GM12865 (cell line): ENCODE data around the gene PDE10A.

Source experiments
- DNase-seq: peaks from one replicate; pipeline ENCODE4 v3.0.0; 2010; ENCODE audit warnings: low read depth
- H3K4me3 ChIP-seq: 2 replicates; pipeline ENCODE4 v1.5.1; 2011; ENCODE audit warnings: mild to moderate bottlenecking, low read depth, low read length, control low read depth
- TF ChIP-seq, protein P1 (sequence below): IDR thresholded peaks from 2 replicates; pipeline ENCODE4 v1.5.1; 2011; ENCODE audit warnings: low read length, control low read depth, low read depth, inconsistent platforms; ENCODE audit not compliant: insufficient read depth; ENCODE audit errors: missing control alignments

The PDE10A gene

DNA sequence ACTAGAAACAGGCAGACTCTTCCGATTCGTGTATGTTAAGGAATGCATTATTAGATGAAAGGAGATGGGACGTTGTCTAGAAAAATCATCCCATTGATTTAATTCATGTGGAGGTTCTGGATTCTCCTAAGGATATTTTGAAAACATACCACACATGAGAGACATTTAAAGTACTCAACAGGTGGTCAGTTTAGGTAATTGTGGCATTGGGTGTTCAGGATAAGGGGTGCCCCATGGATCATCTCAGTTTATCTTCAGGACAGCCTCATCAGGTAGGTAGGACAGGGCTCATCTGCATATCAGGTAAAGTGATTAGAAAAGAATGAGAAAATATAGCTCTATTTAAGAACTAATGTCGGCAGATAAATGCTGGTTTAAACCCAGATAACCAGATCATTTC lies 15.9 kb upstream of the PDE10A start:
- TF ChIP-seq, protein P1, sequence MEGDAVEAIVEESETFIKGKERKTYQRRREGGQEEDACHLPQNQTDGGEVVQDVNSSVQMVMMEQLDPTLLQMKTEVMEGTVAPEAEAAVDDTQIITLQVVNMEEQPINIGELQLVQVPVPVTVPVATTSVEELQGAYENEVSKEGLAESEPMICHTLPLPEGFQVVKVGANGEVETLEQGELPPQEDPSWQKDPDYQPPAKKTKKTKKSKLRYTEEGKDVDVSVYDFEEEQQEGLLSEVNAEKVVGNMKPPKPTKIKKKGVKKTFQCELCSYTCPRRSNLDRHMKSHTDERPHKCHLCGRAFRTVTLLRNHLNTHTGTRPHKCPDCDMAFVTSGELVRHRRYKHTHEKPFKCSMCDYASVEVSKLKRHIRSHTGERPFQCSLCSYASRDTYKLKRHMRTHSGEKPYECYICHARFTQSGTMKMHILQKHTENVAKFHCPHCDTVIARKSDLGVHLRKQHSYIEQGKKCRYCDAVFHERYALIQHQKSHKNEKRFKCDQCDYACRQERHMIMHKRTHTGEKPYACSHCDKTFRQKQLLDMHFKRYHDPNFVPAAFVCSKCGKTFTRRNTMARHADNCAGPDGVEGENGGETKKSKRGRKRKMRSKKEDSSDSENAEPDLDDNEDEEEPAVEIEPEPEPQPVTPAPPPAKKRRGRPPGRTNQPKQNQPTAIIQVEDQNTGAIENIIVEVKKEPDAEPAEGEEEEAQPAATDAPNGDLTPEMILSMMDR, result no peak
- DNase-seq, result no peak
- H3K4me3 ChIP-seq, result no peak overlapping the region

DNA sequence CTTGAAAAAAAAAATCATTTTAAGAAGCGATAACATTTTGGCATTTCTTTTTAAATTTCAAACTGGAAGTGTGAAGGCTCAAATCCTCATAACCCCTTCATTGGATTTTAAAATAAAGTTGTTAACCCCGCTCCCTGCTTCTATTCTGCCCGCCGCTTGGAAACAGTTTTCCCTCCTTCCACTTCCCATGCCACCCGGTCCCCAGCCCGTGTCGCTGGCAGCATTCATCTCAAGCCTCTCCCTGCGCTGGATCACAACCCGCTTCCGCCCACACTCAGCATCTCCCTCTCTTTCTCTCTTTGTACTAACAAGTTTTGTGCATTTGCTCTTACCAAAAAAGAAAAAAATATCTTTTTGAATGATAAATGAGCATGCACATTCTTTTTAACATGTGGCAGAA lies 15.4 kb upstream of the PDE10A start:
- H3K4me3 ChIP-seq, result no peak overlapping the region
- DNase-seq, result no peak
- TF ChIP-seq, protein P1, result no peak

DNA sequence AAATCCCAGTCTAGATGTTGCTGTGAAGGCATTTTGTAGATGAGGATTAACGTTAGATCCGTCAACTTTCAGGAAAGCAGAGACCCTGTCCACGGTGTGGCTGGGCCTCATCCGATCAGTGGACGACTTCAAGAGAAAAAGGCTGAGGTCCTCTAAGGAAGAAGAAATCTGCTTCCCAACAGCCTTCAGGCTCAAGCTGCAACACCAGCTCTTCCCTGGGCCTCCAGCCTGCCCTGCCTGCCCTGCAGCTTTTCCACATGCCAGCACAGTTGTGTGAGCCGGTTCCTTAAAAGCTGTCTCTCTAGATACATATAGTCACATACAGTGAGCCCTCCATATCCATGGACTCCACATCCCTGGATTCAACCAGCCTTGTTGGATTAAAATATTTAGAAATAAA lies 14.1 kb upstream of the PDE10A start:
- TF ChIP-seq, protein P1, result no peak
- H3K4me3 ChIP-seq, result no peak overlapping the region
- DNase-seq, result no peak

DNA sequence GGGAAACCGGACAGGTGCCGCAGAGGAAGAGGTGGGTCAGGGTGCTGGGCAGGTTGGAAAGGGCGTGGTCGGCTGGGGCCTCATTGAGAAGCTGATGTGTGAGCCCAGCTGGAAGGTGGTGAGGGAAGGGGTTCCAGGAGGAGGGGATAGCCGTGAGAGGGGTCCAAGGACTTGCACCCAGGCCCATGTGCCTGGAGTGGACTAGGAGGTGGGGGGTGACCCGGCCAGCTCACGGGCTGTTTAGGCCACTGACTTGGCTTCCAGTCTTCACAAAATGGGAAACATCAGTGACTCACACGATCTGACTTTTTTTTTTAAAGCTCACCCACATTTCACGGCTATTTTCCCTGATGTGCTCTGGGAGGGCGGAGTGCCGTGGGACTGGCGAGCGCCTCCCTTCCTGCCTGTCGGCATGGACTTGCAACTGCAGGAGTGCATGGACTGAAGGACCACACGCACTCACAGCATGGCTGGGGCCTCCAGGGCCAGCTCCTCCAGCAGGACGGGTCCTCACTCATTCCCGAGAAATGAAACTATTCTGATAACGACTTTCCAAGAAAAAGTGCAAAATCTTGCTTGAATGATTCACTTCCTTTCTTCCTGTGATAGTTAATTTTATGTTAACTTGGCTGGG lies 13.5 kb upstream of the PDE10A start:
- H3K4me3 ChIP-seq, result no peak overlapping the region
- DNase-seq, result no peak
- TF ChIP-seq, protein P1, result no peak

DNA sequence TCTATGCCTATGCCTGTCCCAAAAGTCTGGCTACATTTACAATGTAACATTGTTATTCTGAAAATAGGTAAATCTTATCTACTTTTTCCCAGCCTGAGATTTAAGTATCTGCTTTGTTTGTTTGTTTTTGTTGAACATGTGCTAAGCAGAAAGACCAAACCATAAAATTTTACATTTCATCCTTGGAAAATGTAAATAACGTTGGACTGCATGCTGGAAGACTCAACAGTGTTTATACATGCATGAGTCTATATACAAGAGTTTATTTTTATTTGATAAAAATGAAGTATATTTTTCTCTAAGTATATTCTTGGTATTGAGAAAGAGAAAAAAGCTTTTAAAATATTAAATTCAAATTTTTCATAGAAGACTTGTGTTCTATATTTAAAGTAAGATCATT lies 12.1 kb upstream of the PDE10A start:
- no peak for DNase-seq
- no peak overlapping the region for H3K4me3 ChIP-seq
- TF ChIP-seq, protein P1, result no peak

DNA sequence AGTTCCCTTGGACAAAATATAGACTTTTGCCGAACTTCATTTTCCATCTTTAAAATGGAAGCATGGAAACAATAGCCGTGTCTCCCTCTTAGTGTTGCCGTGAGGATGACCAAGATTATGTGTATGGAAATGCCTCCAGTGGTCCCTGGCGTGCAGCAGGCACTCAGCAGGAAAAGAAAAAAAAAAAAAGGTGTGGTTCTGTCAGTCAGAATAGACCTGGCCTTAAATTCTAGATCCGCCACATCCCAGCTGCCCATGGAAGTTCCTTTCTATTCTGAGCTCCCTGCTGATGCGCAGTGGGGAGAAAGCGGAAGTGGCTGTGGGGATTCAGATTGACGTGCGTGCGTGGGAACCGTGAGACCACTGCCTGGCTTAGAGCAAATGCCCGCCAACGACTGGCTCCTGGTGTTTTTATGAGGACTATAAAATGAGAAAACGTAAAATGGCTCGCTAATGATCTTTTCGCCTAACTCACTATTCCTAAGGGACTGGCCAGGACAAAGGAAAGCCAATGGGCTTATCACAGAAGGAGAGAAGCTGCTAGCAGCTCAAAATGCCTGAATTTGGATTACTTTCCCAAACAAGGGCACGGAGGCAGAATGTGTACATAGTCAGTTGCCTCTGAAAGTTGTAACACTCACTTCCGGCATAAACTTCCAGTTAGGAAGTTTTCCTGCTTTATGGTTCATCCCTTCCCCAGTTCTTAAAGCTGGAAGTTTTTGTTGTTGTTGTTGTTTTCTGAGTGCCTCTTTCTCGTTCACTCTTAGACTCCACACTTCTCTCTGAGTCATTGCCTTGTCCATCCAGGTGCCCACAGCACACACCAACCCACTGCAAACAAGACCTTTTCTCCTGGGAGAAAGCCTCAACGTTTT lies 11.4 kb upstream of the PDE10A start:
- H3K4me3 ChIP-seq, result no peak overlapping the region
- TF ChIP-seq, protein P1, result no peak
- no peak for DNase-seq
